ENCODE data around the gene UBE2L3. TPM values are rescaled to one million over a fixed set of nuclear protein-coding genes. Genes with fewer than 3 reads are reported as not detected.
"Not testable (repeated sequence)": the region's sequence is repeated elsewhere in the genome, so short reads cannot be mapped to it uniquely, and the experiment has no call there.

The UBE2L3 gene
- polyA plus RNA-seq, 1 donor = 36.8 TPM

GRCh38 chr22:21571679-21572078 is 4.2 kb downstream of the UBE2L3 start:
- DNase-seq (ENCODE audit: low read depth) = no peak

DNA sequence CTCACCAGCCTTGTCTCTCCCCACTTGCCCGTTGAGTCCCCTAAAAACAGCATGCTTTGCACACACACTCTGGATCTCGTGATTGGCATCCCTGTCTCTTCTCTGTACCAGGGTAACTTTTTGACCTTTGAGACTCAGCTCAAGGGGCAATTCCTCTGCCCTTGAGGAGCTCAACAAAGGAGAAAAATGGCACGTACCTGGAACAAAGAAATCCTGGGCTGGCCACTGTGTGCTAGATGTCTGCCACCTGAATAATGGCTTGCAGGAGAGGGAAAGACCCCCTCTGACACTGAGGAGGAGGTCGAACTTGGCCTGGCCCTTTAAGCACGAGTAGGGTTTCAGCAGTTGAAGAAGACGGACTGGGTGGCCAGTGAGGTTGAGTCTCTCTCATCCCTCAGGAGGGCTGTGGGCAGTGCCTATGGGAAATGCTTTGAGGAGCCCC is 5.8 kb downstream of the UBE2L3 start:
- no peak for DNase-seq (ENCODE audit: low read depth)

DNA sequence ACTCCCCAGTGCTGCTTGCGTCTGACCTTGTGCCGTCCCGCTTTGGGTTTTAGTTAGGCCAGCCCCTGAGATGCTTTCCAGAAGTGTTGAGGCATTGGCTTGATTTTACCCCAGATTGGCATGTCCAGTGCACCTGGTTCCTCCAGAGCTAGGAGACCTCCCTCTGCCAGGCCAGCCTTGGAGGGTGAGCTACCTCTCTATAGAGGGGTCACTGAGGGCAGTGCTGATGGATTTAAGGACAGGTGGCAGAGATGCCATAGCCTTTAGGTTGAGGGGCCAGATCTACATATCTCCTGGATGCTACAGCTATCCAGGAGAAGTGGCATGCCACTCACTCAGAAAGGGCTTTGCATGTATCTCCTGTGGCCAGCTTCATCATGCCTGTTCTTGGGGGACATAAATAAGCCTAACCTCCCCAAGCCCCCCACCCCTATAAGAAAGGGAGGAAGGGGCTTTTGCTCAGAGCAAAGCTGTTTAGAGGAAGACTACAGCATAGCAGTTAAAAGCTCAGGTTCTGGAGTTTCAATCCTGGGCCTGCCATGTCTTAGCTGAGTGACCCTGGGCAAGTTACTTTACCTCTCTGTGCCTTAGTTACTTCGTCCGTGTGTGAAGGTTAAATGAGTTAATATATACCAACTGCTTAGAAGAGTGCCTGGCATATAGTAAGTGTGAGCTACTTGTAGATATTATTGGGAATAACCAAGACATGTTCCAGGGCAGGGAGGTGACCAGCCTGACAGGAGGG is 6.4 kb downstream of the UBE2L3 start:
- DNase-seq (ENCODE audit: low read depth) = no peak

- DNase-seq (ENCODE audit: low read depth) = no peak
Observed at GRCh38 chr22:21579474-21579851, 11.9 kb downstream of the UBE2L3 start.

DNA sequence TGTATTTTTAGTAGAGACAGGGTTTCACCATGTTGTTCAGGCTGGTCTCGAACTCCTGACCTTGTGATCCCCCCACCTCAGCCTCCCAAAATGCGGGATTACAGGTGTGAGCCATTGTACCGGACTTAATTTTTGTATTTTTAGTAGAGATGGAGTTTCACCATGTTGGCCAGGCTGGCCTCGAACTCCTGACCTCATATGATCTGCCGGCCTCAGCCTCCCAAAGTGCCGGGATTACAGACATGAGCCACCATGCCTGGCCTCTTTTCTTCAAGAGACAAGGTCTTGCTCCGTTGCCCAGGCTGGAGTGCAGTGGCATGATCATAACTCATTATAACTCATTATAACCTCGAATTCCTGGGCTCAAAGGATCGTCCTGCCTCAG is 13.1 kb downstream of the UBE2L3 start:
- DNase-seq (ENCODE audit: low read depth) = not testable (repeated sequence)

GRCh38 chr22:21581009-21581713 is 13.6 kb downstream of the UBE2L3 start:
- not testable (repeated sequence) for DNase-seq (ENCODE audit: low read depth)

- DNase-seq (ENCODE audit: low read depth) = no peak
Observed at GRCh38 chr22:21582801-21583740, 15.6 kb downstream of the UBE2L3 start.

DNA sequence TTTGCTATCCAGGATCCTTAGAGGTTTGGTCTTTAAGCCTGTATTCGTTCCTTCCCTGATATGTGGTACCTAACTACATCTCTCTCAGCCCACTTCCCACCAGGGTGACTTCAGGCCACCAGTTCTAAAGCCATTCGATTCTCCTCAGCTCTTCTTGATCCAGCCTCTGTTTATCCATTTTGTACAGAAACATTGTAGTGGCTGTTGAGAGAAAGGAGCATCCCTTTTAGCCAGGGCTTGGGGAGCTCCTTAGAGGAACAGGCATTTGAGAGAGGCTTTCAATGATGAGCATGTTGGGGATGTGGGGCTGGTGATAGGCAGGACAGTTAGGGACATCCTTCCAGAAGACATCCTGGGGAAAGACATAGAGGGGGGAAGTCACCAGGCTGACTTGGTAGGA is 17.9 kb downstream of the UBE2L3 start:
- no peak for DNase-seq (ENCODE audit: low read depth)

DNA sequence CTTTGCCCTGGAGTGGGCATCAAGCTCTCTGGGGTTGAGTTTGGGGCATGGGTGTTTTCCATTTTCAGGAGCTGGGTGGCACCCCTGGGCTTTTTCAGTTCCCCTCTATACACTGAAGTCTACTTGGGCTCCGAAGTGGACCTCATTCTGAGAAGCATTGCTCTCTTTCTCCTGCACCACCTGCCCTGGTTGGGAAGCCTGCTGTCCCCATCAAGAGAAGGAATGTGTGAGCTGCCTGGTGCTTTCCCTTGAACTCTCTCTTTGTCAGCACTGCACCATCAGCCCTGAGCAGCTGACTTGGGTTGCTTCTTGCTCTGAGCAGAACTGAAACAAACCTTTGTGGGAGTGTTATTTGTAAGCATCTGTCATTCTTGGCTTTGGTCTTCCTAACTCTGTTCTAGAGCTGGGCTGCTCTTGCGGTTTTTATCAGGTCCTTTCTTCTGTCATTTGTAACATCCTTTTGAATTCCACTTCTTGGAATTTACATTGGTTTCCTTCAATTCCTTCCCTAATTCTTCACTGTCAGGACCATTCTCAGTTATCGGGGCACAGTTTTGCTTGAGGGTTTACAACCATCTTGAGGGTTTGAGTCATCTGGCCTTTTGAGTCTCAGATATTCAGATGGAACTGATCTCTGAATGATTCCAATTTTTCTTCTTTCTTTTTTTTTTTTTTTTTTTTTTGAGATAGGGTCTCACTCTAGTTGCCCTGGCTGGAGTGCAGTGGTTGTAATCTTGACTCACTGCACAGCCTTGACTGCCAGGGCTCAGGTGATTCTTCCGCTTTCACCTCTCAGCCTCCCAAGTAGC is 20.5 kb downstream of the UBE2L3 start:
- DNase-seq (ENCODE audit: low read depth) = no peak

DNA sequence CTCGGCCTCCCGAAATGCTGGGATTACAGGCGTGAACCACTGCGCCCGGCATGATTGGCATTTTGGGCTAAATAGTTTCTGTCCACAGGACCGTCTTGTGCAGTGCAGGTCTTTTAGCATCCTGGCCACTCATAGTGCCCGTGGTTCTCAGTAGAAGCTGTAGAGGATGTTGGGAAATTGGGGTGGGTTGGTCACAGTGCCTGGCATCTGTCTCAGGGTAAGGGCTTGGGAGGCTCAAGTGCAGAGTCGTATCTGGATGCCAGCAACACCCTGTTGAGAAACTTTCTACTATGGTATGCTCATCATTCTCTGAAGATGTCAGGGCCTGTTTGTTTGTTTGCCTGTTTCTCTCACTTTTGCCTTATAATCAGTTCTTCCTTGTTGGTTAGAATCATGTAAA is 21.9 kb downstream of the UBE2L3 start:
- no peak for DNase-seq (ENCODE audit: low read depth)

DNA sequence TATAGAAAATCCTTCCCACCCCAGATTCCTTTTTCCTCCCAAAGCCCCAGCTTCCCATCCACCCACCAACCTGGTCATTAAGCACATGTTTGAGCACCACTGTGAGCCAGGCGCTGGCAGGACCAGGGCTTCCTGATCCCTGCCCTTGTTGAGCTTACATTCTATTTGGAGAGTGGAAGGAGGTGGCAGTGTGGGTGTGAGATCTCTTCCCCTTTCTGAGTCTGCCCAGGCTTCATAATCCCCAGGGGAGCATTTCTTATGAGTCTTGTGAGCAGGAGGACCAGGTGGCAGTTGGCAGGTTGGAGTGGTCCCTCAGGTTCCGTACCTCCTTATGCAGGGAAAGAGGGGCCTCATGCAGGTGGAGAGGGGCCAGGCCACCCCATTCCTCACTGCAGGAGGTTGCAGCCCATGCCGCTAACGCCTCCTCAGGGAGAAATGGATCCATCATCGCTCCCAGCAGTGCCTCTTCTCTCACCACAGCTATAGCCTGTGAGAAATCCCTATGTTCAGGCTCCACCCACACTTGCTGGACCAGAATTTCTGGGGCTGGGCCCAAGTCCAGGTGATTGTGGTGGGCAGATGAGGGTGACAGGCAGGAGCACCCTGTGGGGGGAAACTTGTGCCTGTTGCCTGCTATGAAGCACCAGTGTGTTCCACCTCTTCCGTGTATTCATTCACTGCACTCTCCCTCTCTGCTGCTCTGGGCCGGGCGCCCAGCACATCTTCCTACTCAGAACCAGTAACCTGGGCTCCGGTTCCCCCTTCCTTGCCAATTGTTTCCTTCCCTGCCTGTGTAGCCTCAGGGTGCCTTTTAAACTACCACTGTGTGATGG is 23.5 kb downstream of the UBE2L3 start:
- DNase-seq (ENCODE audit: low read depth) = no peak

DNA sequence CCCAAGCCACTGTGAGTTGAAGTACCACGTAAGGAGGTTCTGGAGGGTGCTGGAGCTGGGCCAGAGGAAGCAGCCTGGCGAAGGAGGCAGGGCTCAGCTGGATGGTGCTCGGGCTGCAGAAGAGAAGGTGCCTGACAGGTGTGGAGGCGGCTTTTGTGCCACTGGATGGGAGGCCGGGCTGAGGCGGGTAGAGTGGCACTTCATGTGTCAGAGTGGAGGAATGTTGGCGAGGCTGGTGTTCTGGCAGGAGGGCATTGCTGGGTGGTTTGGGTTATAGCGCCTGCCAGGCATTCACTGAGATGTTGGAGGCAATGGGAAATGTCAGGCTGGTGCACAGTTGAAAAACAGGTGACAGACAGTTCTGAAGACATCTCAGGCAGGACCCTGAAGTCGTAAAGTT is 24.2 kb downstream of the UBE2L3 start:
- DNase-seq (ENCODE audit: low read depth) = no peak

- no peak for DNase-seq (ENCODE audit: low read depth)
Observed at GRCh38 chr22:21592422-21592821, 24.9 kb downstream of the UBE2L3 start.

- DNase-seq (ENCODE audit: low read depth) = no peak
Observed at GRCh38 chr22:21593406-21594232, 26.1 kb downstream of the UBE2L3 start.

- no peak for DNase-seq (ENCODE audit: low read depth)
Observed at GRCh38 chr22:21594865-21595452, 27.4 kb downstream of the UBE2L3 start.

- DNase-seq (ENCODE audit: low read depth) = not testable (repeated sequence)
Observed at GRCh38 chr22:21596356-21597135, 29.0 kb downstream of the UBE2L3 start.

- DNase-seq (ENCODE audit: low read depth) = no peak
Observed at GRCh38 chr22:21598302-21598701, 30.8 kb downstream of the UBE2L3 start.
